Activated CD4-positive, alpha-beta T cell treated with anti-CD3 and anti-CD28 coated beads, Interleukin-2, amount 10 ng/mL, durations not matched to agents 7 days and 5 days (primary cell): ENCODE results near the gene COL5A1. TPM values are rescaled to one million over a fixed set of nuclear protein-coding genes. Genes with fewer than 3 reads are reported as not detected.
A peak's percentile ranks its signal among the peaks of the same experiment; 100 is the strongest.

Experiments
- CTCF ChIA-PET: fragments of 350-600 bp; sonication (Branson Sonifier 250); formaldehyde crosslinking; loops from one replicate; lab custom pipeline; 2021; ENCODE audit warnings: antibody characterized with exemption; lab: Charles Lee
- POLR2A ChIA-PET: fragments of 350-600 bp; sonication (Branson Sonifier 250); formaldehyde crosslinking; loops from one replicate; lab custom pipeline; 2021; ENCODE audit warnings: antibody characterized with exemption; lab: Charles Lee
- DNase-seq: peaks from one replicate; pipeline ENCODE4 v3.0.0-alpha.2; 2020
- H3K27ac Mint-ChIP-seq: one replicate; pipeline ENCODE4 v1.8.0; 2021; ENCODE audit warnings: mild to moderate bottlenecking, moderate library complexity, mixed read lengths
- H3K27me3 Mint-ChIP-seq: one replicate; pipeline ENCODE4 v1.8.0; 2021; ENCODE audit warnings: mixed read lengths
- H3K36me3 Mint-ChIP-seq: one replicate; pipeline ENCODE4 v1.8.0; 2021; ENCODE audit warnings: low read depth, mixed read lengths
- H3K4me1 Mint-ChIP-seq: one replicate; pipeline ENCODE4 v1.8.0; 2021; ENCODE audit warnings: mixed read lengths
- H3K4me3 Mint-ChIP-seq: one replicate; pipeline ENCODE4 v1.8.0; 2021; ENCODE audit warnings: mild to moderate bottlenecking, moderate library complexity, mixed read lengths
- H3K9me3 Mint-ChIP-seq: one replicate; pipeline ENCODE4 v1.8.0; 2021; ENCODE audit warnings: mixed read lengths
- total RNA-seq, 2 experiments: library from RNA; stranded (reverse); gene quantifications; one replicate each; pipeline ENCODE4 v1.2.3, GENCODE V29; 2021

COL5A1 gene
- total RNA-seq, 2 experiments from 2014 or later: 0.15 to 0.30 TPM

GRCh38 chr9:134688231-134688630, 46.6 kb downstream of the COL5A1 start:
- Mint-ChIP-seq H3K27me3 (peaks cover 5% of the 10 kb centered on the region), H3K9me3 (no peaks in the 10 kb centered on the region), H3K4me3 (no peak overlapping the region), H3K4me1 (peaks cover 5% of the 10 kb centered on the region), H3K27ac (no peak overlapping the region), H3K36me3 (no peaks in the 10 kb centered on the region)
- no peak for DNase-seq
- CTCF ChIA-PET: no interaction called here
- POLR2A ChIA-PET: no interaction called here

DNA sequence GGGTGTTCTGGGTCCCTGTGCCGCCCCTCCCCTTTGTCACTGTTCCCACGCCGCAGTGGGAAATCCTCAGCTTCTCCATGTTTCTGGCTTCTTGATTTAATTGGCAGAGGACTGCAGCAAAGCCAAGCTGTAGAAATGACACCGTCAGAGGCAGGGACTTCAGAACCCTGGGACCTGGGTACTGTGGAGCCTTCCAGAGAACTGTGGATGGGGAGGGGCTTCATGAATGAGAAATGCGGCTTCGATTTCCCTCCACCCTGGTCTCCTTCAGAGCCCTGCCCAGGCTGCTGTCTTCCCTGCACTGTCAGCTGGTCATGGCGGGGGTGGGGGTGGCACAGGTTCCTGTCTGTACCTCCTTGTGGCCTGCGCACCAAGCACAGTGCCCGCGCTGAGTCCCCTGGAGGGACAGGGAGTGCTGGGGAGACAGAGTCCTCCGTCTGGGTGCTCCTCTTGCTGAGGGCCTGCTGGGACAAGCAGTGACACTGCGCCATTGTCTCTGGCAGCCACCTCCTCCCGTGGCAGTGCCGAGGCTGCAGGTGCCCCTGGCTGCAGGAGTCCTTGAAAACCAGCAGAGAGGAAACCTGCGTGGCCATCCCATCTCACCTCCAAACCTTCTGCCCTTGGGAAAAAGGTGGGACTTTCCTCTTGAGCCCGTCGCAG, 47.2 kb downstream of the COL5A1 start:
- Mint-ChIP-seq H3K9me3 (no peaks in the 10 kb centered on the region), H3K4me3 (no peak overlapping the region), H3K27ac (no peak overlapping the region), H3K36me3 (no peaks in the 10 kb centered on the region), H3K27me3 (peaks cover 5% of the 10 kb centered on the region), H3K4me1 (peaks cover 6% of the 10 kb centered on the region)
- CTCF ChIA-PET: interaction anchor here (0.6 to 1.3 kb wide), 2 partner anchors 9 to 104 kb away, joined by 3 to 5 read pairs; no protein-coding TSS in a partner anchor
- no peak for DNase-seq
- POLR2A ChIA-PET: no interaction called here

DNA sequence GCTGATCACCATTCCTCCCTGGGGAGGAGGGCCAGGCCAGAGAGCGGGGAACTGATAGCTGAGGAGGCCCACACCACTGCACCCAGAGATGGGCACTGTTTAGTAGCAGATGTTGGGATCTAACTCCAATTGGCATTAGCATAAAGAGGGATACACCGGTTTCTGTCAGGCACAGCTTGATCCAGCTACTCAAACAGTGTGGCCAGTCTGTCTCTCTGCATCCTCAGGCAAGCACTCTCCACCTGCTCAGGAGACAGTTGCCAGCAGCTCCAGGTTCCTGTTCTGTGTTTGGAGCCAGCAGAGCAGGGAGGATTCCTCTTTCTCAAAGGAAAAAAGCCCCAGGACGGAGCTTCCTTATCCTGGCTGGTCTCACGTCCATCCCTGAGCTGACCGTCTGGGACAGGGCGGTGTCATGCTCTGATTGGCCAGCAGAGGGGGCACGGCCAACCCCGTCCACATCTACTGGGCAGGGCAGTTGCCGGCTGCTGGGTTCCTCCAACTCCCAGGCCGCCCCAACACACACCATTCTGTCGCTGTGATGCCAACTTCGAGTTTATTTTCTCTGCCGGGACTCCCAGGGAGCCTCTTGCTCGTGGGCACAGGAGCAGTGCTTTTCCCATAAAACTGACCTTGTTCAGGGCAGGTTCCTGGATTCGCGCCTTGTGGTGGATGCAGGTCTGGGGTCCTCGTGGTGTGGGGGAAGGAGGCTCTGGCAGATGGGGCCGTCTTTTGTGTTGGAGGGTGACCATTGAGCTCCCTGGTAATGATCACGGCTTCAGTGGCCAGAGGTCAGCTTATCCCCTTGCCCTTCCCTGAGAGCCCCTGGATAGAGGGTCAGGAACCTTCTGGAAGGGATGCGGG, 47.9 kb downstream of the COL5A1 start:
- POLR2A ChIA-PET: no interaction called here
- no peaks in the 10 kb centered on the region for H3K36me3 Mint-ChIP-seq
- H3K4me3 Mint-ChIP-seq: no peak overlapping the region
- CTCF ChIA-PET: interaction anchor here (0.6 to 1.3 kb wide), 2 partner anchors 8 to 105 kb away, joined by 3 to 5 read pairs; no protein-coding TSS in a partner anchor
- H3K4me1 Mint-ChIP-seq: peaks cover 6% of the 10 kb centered on the region
- no peak overlapping the region for H3K27ac Mint-ChIP-seq
- peaks cover 5% of the 10 kb centered on the region for H3K27me3 Mint-ChIP-seq
- no peak for DNase-seq
- no peaks in the 10 kb centered on the region for H3K9me3 Mint-ChIP-seq

DNA sequence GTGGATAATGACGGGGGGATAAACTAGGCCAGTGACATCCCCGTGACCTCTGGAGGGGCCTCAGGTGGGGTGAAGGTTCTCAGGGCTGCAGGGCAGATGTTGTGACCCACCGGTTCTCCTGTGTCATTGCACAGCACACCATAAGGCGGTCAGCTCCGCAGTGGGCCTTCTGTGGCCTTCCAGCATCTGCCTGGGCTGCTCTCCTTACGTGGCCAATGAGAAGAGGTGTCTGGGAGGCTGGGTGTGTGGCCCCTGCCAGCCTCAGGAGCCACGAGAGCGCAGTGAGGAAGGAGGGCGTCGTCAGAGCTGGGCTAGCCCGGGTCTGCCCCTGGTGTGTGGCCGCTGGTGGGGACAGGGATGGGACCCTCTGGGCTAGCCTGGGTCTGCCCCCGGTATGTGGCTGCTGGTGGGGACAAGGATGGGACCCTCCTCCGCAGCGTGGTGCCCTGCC, 48.7 kb downstream of the COL5A1 start:
- no peak overlapping the region for H3K4me3 Mint-ChIP-seq
- H3K9me3 Mint-ChIP-seq: no peaks in the 10 kb centered on the region
- H3K27ac Mint-ChIP-seq: no peak overlapping the region
- peaks cover 6% of the 10 kb centered on the region for H3K4me1 Mint-ChIP-seq
- no peak for DNase-seq
- CTCF ChIA-PET: interaction anchor here (1.3 kb wide), 1 partner anchor 8 kb away, joined by 5 read pairs; no protein-coding TSS in a partner anchor
- POLR2A ChIA-PET: no interaction called here
- no peaks in the 10 kb centered on the region for H3K36me3 Mint-ChIP-seq
- peaks cover 5% of the 10 kb centered on the region for H3K27me3 Mint-ChIP-seq

- peaks cover 5% of the 10 kb centered on the region for H3K27me3 Mint-ChIP-seq
- no peak overlapping the region for H3K4me3 Mint-ChIP-seq
- POLR2A ChIA-PET: no interaction called here
- no peaks in the 10 kb centered on the region for H3K9me3 Mint-ChIP-seq
- CTCF ChIA-PET: no interaction called here
- peaks cover 6% of the 10 kb centered on the region for H3K4me1 Mint-ChIP-seq
- H3K27ac Mint-ChIP-seq: peak overlapping the region; percentile 14
- DNase-seq: no peak
- H3K36me3 Mint-ChIP-seq: no peaks in the 10 kb centered on the region
Measured at GRCh38 chr9:134690946-134691694, 49.5 kb downstream of the COL5A1 start.

DNA sequence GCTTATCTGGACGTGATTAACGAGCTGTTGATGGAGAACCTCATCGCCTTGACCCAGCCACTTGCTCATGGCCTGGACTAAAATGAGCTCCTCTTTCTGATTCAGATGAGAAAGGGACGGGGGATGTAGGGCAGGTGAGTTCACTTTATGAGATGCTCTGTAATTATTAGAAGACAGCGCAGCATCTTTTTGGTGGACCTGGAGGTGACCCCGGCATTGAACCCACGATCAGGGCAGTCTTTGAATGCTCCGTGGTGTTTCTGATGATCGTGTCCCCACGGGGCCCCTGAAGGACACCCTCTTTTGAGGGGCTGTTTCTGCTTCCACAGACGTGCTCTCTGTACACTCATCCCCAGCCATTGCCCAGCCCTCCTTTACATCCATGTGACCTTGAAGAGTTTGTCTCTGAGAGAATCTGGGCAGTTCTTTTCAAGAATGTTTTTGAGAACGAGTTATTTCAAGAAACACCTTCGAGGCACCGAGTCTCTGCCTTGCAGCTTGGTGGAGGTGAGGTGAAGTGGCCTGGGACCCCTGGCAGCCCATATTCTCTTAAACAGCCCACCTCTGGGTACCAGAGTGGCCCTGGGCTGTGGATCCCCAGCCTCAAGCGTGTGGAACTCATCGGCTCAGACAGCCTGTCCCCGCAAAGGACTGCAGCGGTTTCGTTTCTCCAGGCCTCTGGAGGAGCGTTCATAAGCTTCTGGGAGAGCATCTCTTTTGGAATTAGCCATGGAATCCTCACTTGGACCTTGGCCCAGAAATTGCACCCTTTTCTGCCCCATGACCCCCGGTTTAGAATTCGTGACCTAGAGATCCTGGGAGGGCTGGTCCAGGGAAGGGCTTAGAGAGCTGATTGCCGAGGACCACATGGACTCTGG, 50.3 kb downstream of the COL5A1 start:
- peaks cover 6% of the 10 kb centered on the region for H3K4me1 Mint-ChIP-seq
- H3K27ac Mint-ChIP-seq: no peak overlapping the region
- H3K9me3 Mint-ChIP-seq: no peaks in the 10 kb centered on the region
- no peak overlapping the region for H3K4me3 Mint-ChIP-seq
- ChIA-PET CTCF (no interaction called here), POLR2A (no interaction called here)
- no peaks in the 10 kb centered on the region for H3K36me3 Mint-ChIP-seq
- peaks cover 5% of the 10 kb centered on the region for H3K27me3 Mint-ChIP-seq
- DNase-seq: no peak

- no peaks in the 10 kb centered on the region for H3K36me3 Mint-ChIP-seq
- CTCF ChIA-PET: interaction anchor here (0.6 kb wide), 1 partner anchor 332 kb away, joined by 4 read pairs; no protein-coding TSS in a partner anchor
- no peak overlapping the region for H3K27ac Mint-ChIP-seq
- H3K4me3 Mint-ChIP-seq: no peak overlapping the region
- DNase-seq: no peak
- H3K27me3 Mint-ChIP-seq: peaks cover 5% of the 10 kb centered on the region
- POLR2A ChIA-PET: no interaction called here
- H3K4me1 Mint-ChIP-seq: peaks cover 6% of the 10 kb centered on the region
- H3K9me3 Mint-ChIP-seq: no peaks in the 10 kb centered on the region
Measured at GRCh38 chr9:134692573-134692860, 50.9 kb downstream of the COL5A1 start.

DNA sequence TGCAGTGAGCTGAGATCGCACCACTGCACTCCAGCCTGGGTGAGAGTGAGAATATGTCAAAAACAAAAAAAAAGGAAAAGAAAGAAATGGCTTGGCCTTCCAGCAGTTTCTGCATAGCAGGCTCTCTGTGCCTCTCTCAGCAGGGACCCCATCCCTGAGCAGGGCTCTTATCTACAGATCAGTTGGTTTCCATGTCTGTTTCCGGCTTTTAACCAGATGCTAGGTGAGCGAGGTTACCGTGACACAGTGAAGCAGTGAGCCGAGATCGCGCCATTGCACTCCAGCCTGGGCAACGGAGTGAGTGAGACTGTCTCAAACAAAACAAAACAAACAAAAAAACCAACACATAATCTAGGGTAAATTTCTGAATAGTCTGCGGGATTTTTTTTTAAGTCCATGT, 51.4 kb downstream of the COL5A1 start:
- H3K36me3 Mint-ChIP-seq: no peaks in the 10 kb centered on the region
- H3K27me3 Mint-ChIP-seq: peaks cover 5% of the 10 kb centered on the region
- H3K27ac Mint-ChIP-seq: no peak overlapping the region
- ChIA-PET POLR2A (no interaction called here), CTCF (interaction anchor here (0.6 kb wide), 1 partner anchor 332 kb away, joined by 4 read pairs; no protein-coding TSS in a partner anchor)
- no peaks in the 10 kb centered on the region for H3K9me3 Mint-ChIP-seq
- peaks cover 6% of the 10 kb centered on the region for H3K4me1 Mint-ChIP-seq
- DNase-seq: peak; percentile 12
- no peak overlapping the region for H3K4me3 Mint-ChIP-seq

DNA sequence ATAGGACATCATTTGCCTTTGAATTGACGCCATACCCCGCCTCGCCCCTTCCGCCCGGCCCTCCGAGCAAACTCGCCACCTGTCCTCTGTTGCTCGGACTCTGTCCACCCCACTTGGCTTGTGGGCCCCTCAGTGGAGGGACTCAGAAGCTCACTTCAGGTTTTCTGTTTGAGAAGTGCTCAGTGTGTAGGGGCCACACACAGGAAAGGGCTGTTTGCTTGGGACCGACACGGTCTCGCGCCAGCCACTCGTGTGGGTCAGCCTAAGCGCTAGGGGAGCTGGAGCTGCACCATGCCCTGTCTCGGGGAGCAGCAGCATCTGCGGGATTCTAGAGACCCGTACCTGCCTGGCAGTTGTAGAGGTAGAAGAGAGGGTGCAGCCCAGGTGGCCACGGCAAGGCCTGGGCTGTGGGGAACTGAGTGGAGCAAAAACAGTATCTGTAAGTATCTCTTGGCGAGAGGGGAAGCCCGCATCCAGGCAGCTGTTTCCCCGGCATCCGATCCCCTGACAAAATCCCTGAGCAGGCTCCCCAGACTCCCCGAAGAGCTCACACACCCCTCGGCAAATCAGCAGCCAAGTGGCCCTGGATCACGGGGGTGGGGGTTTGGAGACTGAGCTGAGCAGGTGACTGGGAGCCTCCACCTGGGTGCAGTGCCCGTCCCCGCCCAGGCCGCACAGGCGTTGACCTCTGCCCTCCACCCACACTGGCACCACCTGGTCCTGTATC, 52.2 kb downstream of the COL5A1 start:
- H3K36me3 Mint-ChIP-seq: no peaks in the 10 kb centered on the region
- peaks cover 5% of the 10 kb centered on the region for H3K27me3 Mint-ChIP-seq
- peaks cover 6% of the 10 kb centered on the region for H3K4me1 Mint-ChIP-seq
- CTCF ChIA-PET: interaction anchor here (1.1 kb wide), 1 partner anchor 23 kb away, joined by 3 read pairs; no protein-coding TSS in a partner anchor
- POLR2A ChIA-PET: no interaction called here
- H3K4me3 Mint-ChIP-seq: no peak overlapping the region
- no peak for DNase-seq
- no peak overlapping the region for H3K27ac Mint-ChIP-seq
- H3K9me3 Mint-ChIP-seq: no peaks in the 10 kb centered on the region

GRCh38 chr9:134694368-134694665, 52.7 kb downstream of the COL5A1 start:
- POLR2A ChIA-PET: no interaction called here
- Mint-ChIP-seq H3K4me3 (no peak overlapping the region), H3K27me3 (peaks cover 5% of the 10 kb centered on the region), H3K27ac (no peak overlapping the region), H3K36me3 (no peaks in the 10 kb centered on the region), H3K4me1 (peaks cover 6% of the 10 kb centered on the region), H3K9me3 (no peaks in the 10 kb centered on the region)
- no peak for DNase-seq
- CTCF ChIA-PET: interaction anchor here (1.1 kb wide), 1 partner anchor 23 kb away, joined by 3 read pairs; no protein-coding TSS in a partner anchor

GRCh38 chr9:134694714-134695113, 53.1 kb downstream of the COL5A1 start:
- DNase-seq: no peak
- H3K36me3 Mint-ChIP-seq: no peaks in the 10 kb centered on the region
- no peaks in the 10 kb centered on the region for H3K9me3 Mint-ChIP-seq
- peaks cover 5% of the 10 kb centered on the region for H3K27me3 Mint-ChIP-seq
- H3K4me1 Mint-ChIP-seq: peaks cover 6% of the 10 kb centered on the region
- no peak overlapping the region for H3K4me3 Mint-ChIP-seq
- POLR2A ChIA-PET: no interaction called here
- no peak overlapping the region for H3K27ac Mint-ChIP-seq
- CTCF ChIA-PET: no interaction called here

GRCh38 chr9:134695144-134695543, 53.5 kb downstream of the COL5A1 start:
- no peaks in the 10 kb centered on the region for H3K9me3 Mint-ChIP-seq
- H3K4me1 Mint-ChIP-seq: peaks cover 6% of the 10 kb centered on the region
- H3K4me3 Mint-ChIP-seq: no peak overlapping the region
- CTCF ChIA-PET: no interaction called here
- H3K27ac Mint-ChIP-seq: no peak overlapping the region
- DNase-seq: no peak
- POLR2A ChIA-PET: no interaction called here
- no peaks in the 10 kb centered on the region for H3K36me3 Mint-ChIP-seq
- H3K27me3 Mint-ChIP-seq: peaks cover 5% of the 10 kb centered on the region
